Keratinocyte (primary cell): ENCODE data around the gene FOXD4L1. TPM values are rescaled to one million over a fixed set of nuclear protein-coding genes. Genes with fewer than 3 reads are reported as not detected.
"Not testable (repeated sequence)": the region's sequence is repeated elsewhere in the genome, so short reads cannot be mapped to it uniquely, and the experiment has no call there.

ENCODE experiments used
- DNase-seq: peaks from one replicate; pipeline ENCODE4 v3.0.0-alpha.2; 2011; ENCODE audit warnings: low read depth, missing footprints, low spot score
- FAIRE-seq: peaks from 2 replicates; lab custom pipeline; 2011; peaks lifted over from hg19 to GRCh38; lab: Jason Lieb, UNC
- H2AFZ ChIP-seq: 2 replicates; pipeline ENCODE4 v1.6.0; 2012; ENCODE audit warnings: low read length, control low read depth, inconsistent platforms; ENCODE audit not compliant: control insufficient read depth
- H3K27ac ChIP-seq: 2 replicates; pipeline ENCODE4 v1.5.1; 2011; ENCODE audit warnings: low read length; ENCODE audit not compliant: control insufficient read depth, insufficient read depth
- H3K27me3 ChIP-seq: 3 replicates; pipeline ENCODE4 v1.6.0; 2011; ENCODE audit warnings: low read length; ENCODE audit not compliant: control insufficient read depth, insufficient read depth; ENCODE audit errors: extremely low read depth
- H3K36me3 ChIP-seq, 2 experiments: 2 replicates in 1 of 2; 3 replicates in 1 of 2; pipeline ENCODE4 v1.5.1; 2011; ENCODE audit warnings: low read length in 2 of 2, mild to moderate bottlenecking in 1 of 2; ENCODE audit not compliant: control insufficient read depth in 2 of 2, insufficient read depth in 2 of 2; ENCODE audit errors: extremely low read depth in 1 of 2
- H3K4me1 ChIP-seq: 3 replicates; pipeline ENCODE4 v1.5.1; 2011; ENCODE audit warnings: low read length; ENCODE audit not compliant: control insufficient read depth, insufficient read depth; ENCODE audit errors: extremely low read depth
- H3K4me2 ChIP-seq: 3 replicates; pipeline ENCODE4 v1.6.0; 2011; ENCODE audit warnings: low read depth, low read length; ENCODE audit not compliant: control insufficient read depth, insufficient read depth; ENCODE audit errors: extremely low read depth
- H3K4me3 ChIP-seq, 3 experiments: fragments of 200-600 bp in 1 of 3; sonication (generic) in 1 of 3; 2 replicates in 2 of 3; 3 replicates in 1 of 3; pipeline ENCODE4 v1.5.1; 2011 to 2016; ENCODE audit warnings: low read length in 3 of 3, mild to moderate bottlenecking in 3 of 3, control low read depth in 2 of 3, inconsistent platforms in 1 of 3, low read depth in 1 of 3, mixed read lengths in 1 of 3, mixed run types in 1 of 3, moderate library complexity in 1 of 3; ENCODE audit not compliant: control insufficient read depth in 2 of 3, insufficient read depth in 2 of 3; ENCODE audit errors: extremely low read depth in 1 of 3
- H3K79me2 ChIP-seq: 2 replicates; pipeline ENCODE4 v1.6.0; 2012; ENCODE audit warnings: low read length; ENCODE audit not compliant: control insufficient read depth, insufficient read depth
- H3K9ac ChIP-seq: 3 replicates; pipeline ENCODE4 v1.6.0; 2011; ENCODE audit warnings: low read length; ENCODE audit not compliant: control insufficient read depth, insufficient read depth; ENCODE audit errors: extremely low read depth
- H3K9me1 ChIP-seq: 3 replicates; pipeline ENCODE4 v1.6.0; 2011; ENCODE audit warnings: low read length; ENCODE audit not compliant: control insufficient read depth, insufficient read depth; ENCODE audit errors: extremely low read depth
- H3K9me3 ChIP-seq: 2 replicates; pipeline ENCODE4 v1.5.1; 2012; ENCODE audit warnings: low read depth, low read length; ENCODE audit not compliant: control insufficient read depth
- H4K20me1 ChIP-seq: 3 replicates; pipeline ENCODE4 v1.6.0; 2011; ENCODE audit warnings: low read length; ENCODE audit not compliant: control insufficient read depth, insufficient read depth; ENCODE audit errors: extremely low read depth
- dilution Hi-C: fragments of 300-500 bp; cut with MboI; formaldehyde crosslinking; loops from one replicate; pipeline ENCODE4 v1.7.0; 2020; ENCODE audit warnings: low sequenced_read_pairs; ENCODE audit not compliant: extremely low pct_ligation_motif_present
- polyA plus RNA-seq, 5 experiments: library from polyadenylated mRNA; depleted of rRNA in 3 of 5; stranded (reverse) in 3 of 5; stranded (forward) in 1 of 5; unstranded in 1 of 5; fragments of >200 nt; gene quantifications; 1 replicate in 1 of 5; 2 replicates in 3 of 5; 3 replicates in 1 of 5; pipeline versions ENCODE4 v1.2.1 to v1.2.3, GENCODE V29; 2011 to 2012; ENCODE audit warnings: missing spikeins in 2 of 5, low read depth in 1 of 5, low replicate concordance in 1 of 5

Gene FOXD4L1
- polyA plus RNA-seq, 1 donor (not counting 4 experiments of a cell fraction or from before 2014, with no cell fraction given): 0.09 TPM

- H3K79me2 ChIP-seq, H3K4me2 ChIP-seq, FAIRE-seq, H3K27ac ChIP-seq, H4K20me1 ChIP-seq, dilution Hi-C loops, H2AFZ ChIP-seq, H3K9me3 ChIP-seq, H3K4me3 ChIP-seq, H3K36me3 ChIP-seq, H3K9ac ChIP-seq, H3K4me1 ChIP-seq, H3K9me1 ChIP-seq, DNase-seq: not testable (repeated sequence)
- peaks cover 15% of the 10 kb centered on the region for H3K27me3 ChIP-seq
Measured at GRCh38 chr2:113508187-113508586, 9.7 kb downstream of the FOXD4L1 start.

- DNase-seq, dilution Hi-C loops, H3K9me3 ChIP-seq: not testable (repeated sequence)
Measured at GRCh38 chr2:113510913-113511312, 12.4 kb downstream of the FOXD4L1 start.

DNA sequence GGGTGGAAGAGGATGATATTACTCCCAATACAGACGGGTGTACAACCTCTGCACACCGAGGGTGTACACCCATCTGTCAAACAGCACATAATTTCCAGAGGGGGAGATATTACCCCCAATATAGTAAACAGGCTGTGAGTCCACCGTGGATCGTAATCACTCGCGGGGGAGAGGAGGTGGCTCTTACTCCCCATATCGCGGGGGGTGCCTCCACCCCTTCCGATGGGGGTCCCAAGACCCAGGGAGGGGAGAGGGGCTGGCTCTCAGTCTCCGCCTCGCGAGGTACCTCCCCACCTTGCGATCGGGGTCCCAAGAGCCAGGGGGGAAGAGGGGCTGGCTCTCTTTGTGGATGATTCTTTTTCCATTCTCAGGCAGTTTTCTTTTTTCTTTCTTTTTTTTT, 13.4 kb downstream of the FOXD4L1 start:
- DNase-seq, H4K20me1 ChIP-seq, H3K27ac ChIP-seq, H3K4me3 ChIP-seq, H3K79me2 ChIP-seq, H3K9me1 ChIP-seq, H3K9ac ChIP-seq, H3K27me3 ChIP-seq, dilution Hi-C loops, H3K4me1 ChIP-seq, H3K4me2 ChIP-seq, H3K36me3 ChIP-seq, FAIRE-seq, H3K9me3 ChIP-seq, H2AFZ ChIP-seq: not testable (repeated sequence)

More at GRCh38 chr2:113510913-113511312, 12.4 kb downstream of the FOXD4L1 start:
- H3K27ac ChIP-seq, H3K4me3 ChIP-seq, H4K20me1 ChIP-seq, H3K27me3 ChIP-seq, H3K79me2 ChIP-seq, FAIRE-seq, H3K4me2 ChIP-seq, H2AFZ ChIP-seq, H3K9me1 ChIP-seq, H3K4me1 ChIP-seq, H3K36me3 ChIP-seq, H3K9ac ChIP-seq: not testable (repeated sequence)

DNA sequence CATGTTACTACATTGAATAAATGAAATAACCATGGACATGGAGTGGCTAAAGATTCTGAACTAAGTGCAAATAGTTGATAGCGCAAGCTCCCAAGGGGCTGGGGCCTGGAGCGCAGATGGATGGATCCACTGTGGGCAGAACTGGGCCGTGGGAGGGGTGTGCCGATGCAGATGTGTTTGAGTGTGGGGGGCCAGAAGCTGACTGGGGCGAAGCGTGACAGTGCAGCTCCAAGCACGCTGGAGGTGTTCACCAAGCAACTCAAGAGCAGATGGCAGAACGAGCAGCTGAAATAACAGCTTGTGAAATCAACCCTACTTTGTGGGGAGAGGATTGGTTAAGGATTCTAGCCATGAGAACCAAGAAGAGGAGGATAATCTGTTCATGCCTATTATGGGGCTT, 17.0 kb downstream of the FOXD4L1 start:
- H3K27ac ChIP-seq, H2AFZ ChIP-seq, H3K36me3 ChIP-seq, H3K9me1 ChIP-seq, H3K4me2 ChIP-seq, H3K4me1 ChIP-seq, H4K20me1 ChIP-seq, H3K27me3 ChIP-seq, H3K4me3 ChIP-seq, DNase-seq, H3K79me2 ChIP-seq, FAIRE-seq, H3K9ac ChIP-seq, dilution Hi-C loops, H3K9me3 ChIP-seq: not testable (repeated sequence)

GRCh38 chr2:113515995-113516394, 17.5 kb downstream of the FOXD4L1 start:
- H4K20me1 ChIP-seq, dilution Hi-C loops, H3K9ac ChIP-seq, H3K36me3 ChIP-seq, FAIRE-seq, H3K79me2 ChIP-seq, H2AFZ ChIP-seq, H3K4me1 ChIP-seq, H3K4me3 ChIP-seq, DNase-seq, H3K9me3 ChIP-seq, H3K27me3 ChIP-seq, H3K27ac ChIP-seq, H3K4me2 ChIP-seq, H3K9me1 ChIP-seq: not testable (repeated sequence)
